Upper lobe of left lung (tissue), 6 donors: ENCODE measurements around the gene PARVA. TPM values are rescaled to one million over a fixed set of nuclear protein-coding genes. Genes with fewer than 3 reads are reported as not detected.

Source experiments
- ATAC-seq, 2 donors: fragments of 200-7000 bp; cut with Tn5 transposase; one replicate each; pipeline ENCODE4 v1.9.1; 2022; ENCODE audit warnings: mild to moderate bottlenecking in 2 of 2, moderate library complexity in 2 of 2; ENCODE audit not compliant: low FRiP score in 2 of 2
- DNase-seq, 2 donors: peaks; one replicate each; pipeline ENCODE4 v3.0.0-alpha.2; 2019 to 2020
- H3K27ac ChIP-seq, 4 donors: fragments of 200-600 bp; sonication (generic); one replicate each; pipeline ENCODE4 v1.5.1; 2016 to 2019
- H3K27me3 ChIP-seq, 4 donors: fragments of 200-600 bp; sonication (generic); one replicate each; pipeline ENCODE4 v1.5.1; 2017 to 2019
- H3K36me3 ChIP-seq, 4 donors: fragments of 200-600 bp; sonication (generic); one replicate each; pipeline ENCODE4 v1.5.1; 2016 to 2019
- H3K4me1 ChIP-seq, 4 donors: fragments of 200-600 bp; sonication (generic); one replicate each; pipeline ENCODE4 v1.5.1; 2018 to 2019
- H3K4me3 ChIP-seq, 4 donors: fragments of 200-600 bp; sonication (generic); one replicate each; pipeline ENCODE4 v1.5.1; 2017 to 2019; ENCODE audit warnings: mild to moderate bottlenecking in 2 of 4, moderate library complexity in 1 of 4
- H3K9me3 ChIP-seq, 4 donors: fragments of 200-600 bp; sonication (generic); one replicate each; pipeline ENCODE4 v1.5.1; 2018 to 2019
- CTCF ChIP-seq, 6 experiments: fragments of 450-650 bp in 4 of 6; fragments of 200-600 bp in 2 of 6; sonication (generic) in 2 of 6; IDR thresholded peaks; one replicate each; pipeline ENCODE4 v1.5.1; 2016 to 2019; ENCODE audit warnings: antibody characterized with exemption in 6 of 6
- EP300 ChIP-seq, 4 donors: sonication (generic); formaldehyde crosslinking; IDR thresholded peaks; one replicate each; pipeline ENCODE4 v1.5.1; 2017; ENCODE audit warnings: antibody characterized with exemption in 4 of 4, control low read depth in 2 of 4
- POLR2A ChIP-seq, 4 donors: fragments of 450-650 bp; IDR thresholded peaks; one replicate each; pipeline ENCODE4 v1.5.1; 2016 to 2017; ENCODE audit warnings: antibody characterized with exemption in 4 of 4, mild to moderate bottlenecking in 2 of 4
- POLR2AphosphoS5 ChIP-seq, 2 donors: sonication (generic); formaldehyde crosslinking; IDR thresholded peaks; one replicate each; pipeline ENCODE4 v1.5.1; 2017; ENCODE audit warnings: antibody characterized with exemption in 2 of 2
- WGBS, 2 donors: methylation state at CpG; one replicate each; pipeline ENCODE4 v1.1.5; 2017 to 2018; 5-methylcytosine and 5-hydroxymethylcytosine counted together
- total RNA-seq, 6 donors: library from RNA; depleted of rRNA in 4 of 6; stranded (reverse); fragments of >200 nt in 4 of 6; gene quantifications; one replicate each; pipeline versions ENCODE4 v1.1.0 to v1.2.1, GENCODE V29; 2016 to 2021
- donor health status: DM: no; HTN: no; CAD: no; lungs with moderate emphysema.
- donor health status: DM: no; HTN: yes; CAD: no; lungs with severe emphysema.

Gene PARVA
- total RNA-seq, 6 donors from 2014 or later, result 36.7 to 73.5 (median 58.0) TPM

- no peak overlapping the region for H3K4me3 ChIP-seq
- H3K27ac ChIP-seq, result no peak overlapping the region
- no peaks in the 10 kb centered on the region for H3K9me3 ChIP-seq
- H3K36me3 ChIP-seq, result peaks cover 0 to 30% (median 2%) of the 10 kb centered on the region in 4 donors
- DNase-seq (no peak), ATAC-seq (no peak)
- WGBS, 2 donors, result 73 to 77% methylated on average over 4 of the region's 4 CpGs
- H3K27me3 ChIP-seq, result no peaks in the 10 kb centered on the region
- TF ChIP-seq CTCF (IDR thresholded peaks at IDR 0.05), result no peak
- no peak for TF ChIP-seq POLR2A (IDR thresholded peaks at IDR 0.05)
- no peak for TF ChIP-seq EP300 (IDR thresholded peaks at IDR 0.05)
- TF ChIP-seq POLR2AphosphoS5 (IDR thresholded peaks at IDR 0.05), result no peak
- H3K4me1 ChIP-seq, result no peaks in the 10 kb centered on the region
Observed at GRCh38 chr11:12512132-12512531, 134.8 kb downstream of the PARVA start.

- WGBS, 2 donors, result 82% methylated on average over 9 of the region's 9 CpGs
- Histone ChIP-seq H3K27ac (no peak overlapping the region), H3K27me3 (no peaks in the 10 kb centered on the region), H3K9me3 (no peaks in the 10 kb centered on the region), H3K4me3 (no peak overlapping the region), H3K4me1 (no peaks in the 10 kb centered on the region), H3K36me3 (peaks cover 0 to 35% (median 5%) of the 10 kb centered on the region in 4 donors)
- no peak for TF ChIP-seq CTCF (IDR thresholded peaks at IDR 0.05)
- TF ChIP-seq EP300 (IDR thresholded peaks at IDR 0.05), result no peak
- TF ChIP-seq POLR2AphosphoS5 (IDR thresholded peaks at IDR 0.05), result no peak
- TF ChIP-seq POLR2A (IDR thresholded peaks at IDR 0.05), result no peak
- ATAC-seq (no peak), DNase-seq (no peak)
Observed at GRCh38 chr11:12512826-12513395, 135.5 kb downstream of the PARVA start.

GRCh38 chr11:12516387-12517105 lies 139.2 kb downstream of the PARVA start:
- no peak for TF ChIP-seq CTCF (IDR thresholded peaks at IDR 0.05)
- no peak for TF ChIP-seq EP300 (IDR thresholded peaks at IDR 0.05)
- no peak for TF ChIP-seq POLR2A (IDR thresholded peaks at IDR 0.05)
- TF ChIP-seq POLR2AphosphoS5 (IDR thresholded peaks at IDR 0.05), result no peak
- Histone ChIP-seq H3K27me3 (no peaks in the 10 kb centered on the region), H3K27ac (no peak overlapping the region), H3K4me3 (no peak overlapping the region), H3K36me3 (peaks cover 0 to 46% (median 12%) of the 10 kb centered on the region in 4 donors), H3K4me1 (no peaks in the 10 kb centered on the region), H3K9me3 (no peaks in the 10 kb centered on the region)
- WGBS, 2 donors, result 71 to 85% methylated on average over 4 of the region's 4 CpGs
- DNase-seq (no peak), ATAC-seq (no peak)

GRCh38 chr11:12517306-12517705 lies 139.9 kb downstream of the PARVA start:
- 80 to 95% methylated on average over 1 to 4 of the region's 4 CpGs for WGBS, 2 donors
- TF ChIP-seq EP300 (IDR thresholded peaks at IDR 0.05) (no peak), CTCF (IDR thresholded peaks at IDR 0.05) (no peak)
- Histone ChIP-seq H3K9me3 (no peaks in the 10 kb centered on the region), H3K4me3 (no peak overlapping the region), H3K4me1 (no peaks in the 10 kb centered on the region), H3K36me3 (peaks cover 0 to 44% (median 12%) of the 10 kb centered on the region in 4 donors), H3K27me3 (no peaks in the 10 kb centered on the region), H3K27ac (no peak overlapping the region)
- DNase-seq (peak in 1 of 2 donors; percentile 29), ATAC-seq (no peak)
